GM19395 (cell line): ENCODE data around the gene LRFN4.
A peak's percentile ranks its signal among the peaks of the same experiment; 100 is the strongest.
"Not testable (repeated sequence)": the region's sequence is repeated elsewhere in the genome, so short reads cannot be mapped to it uniquely, and the experiment has no call there.

ENCODE experiments used
- ATAC-seq: cut with Tn5 transposase; IDR thresholded peaks from one replicate; pipeline ENCODE4 v1.9.1; 2021; ENCODE audit warnings: mild to moderate bottlenecking, moderate library complexity; ENCODE audit not compliant: unreplicated experiment

Gene LRFN4

DNA sequence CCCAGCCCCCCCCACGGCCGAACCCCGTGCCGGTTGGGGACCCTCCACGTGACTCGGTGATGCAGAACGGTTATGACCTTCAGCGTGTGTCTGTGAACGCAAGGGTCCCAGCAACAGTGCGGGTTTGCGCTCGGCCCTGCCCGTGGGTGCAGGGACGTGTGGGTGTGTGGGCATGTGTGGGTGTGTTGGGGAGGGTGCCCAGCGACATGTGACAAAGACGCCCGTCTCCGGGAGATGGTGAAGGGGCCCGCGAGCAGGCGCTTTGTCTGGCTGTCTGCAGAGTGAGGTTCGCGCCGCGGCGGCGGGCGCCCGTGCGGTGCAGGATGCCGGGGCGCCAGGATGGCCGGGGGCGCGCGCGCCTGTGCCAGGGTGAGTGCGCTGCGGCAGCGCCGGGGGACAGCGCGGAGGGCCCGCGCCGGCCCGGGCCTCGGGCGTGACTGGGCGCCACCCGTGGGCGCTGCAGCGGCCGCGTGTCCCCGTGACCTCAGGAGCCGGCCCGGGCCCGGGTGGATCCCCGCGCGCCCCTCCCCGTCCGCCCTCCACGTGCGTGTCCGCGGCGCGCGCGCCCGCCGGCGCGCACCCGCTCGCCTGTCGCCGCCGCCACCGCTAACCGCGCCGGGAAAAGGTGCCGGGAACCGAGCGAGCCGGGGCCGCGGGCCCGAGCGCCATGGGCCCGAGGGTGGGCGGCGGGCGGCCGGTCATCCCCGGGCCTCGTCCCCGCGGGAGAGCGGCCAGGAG lies at the start of gene LRFN4:
Gene LRFN4 (plus strand): TSS at position 569 of the 738 bp plus-strand sequence. CDS start 681 bp downstream, outside the sequence.
- ATAC-seq: peak; percentile 34

DNA sequence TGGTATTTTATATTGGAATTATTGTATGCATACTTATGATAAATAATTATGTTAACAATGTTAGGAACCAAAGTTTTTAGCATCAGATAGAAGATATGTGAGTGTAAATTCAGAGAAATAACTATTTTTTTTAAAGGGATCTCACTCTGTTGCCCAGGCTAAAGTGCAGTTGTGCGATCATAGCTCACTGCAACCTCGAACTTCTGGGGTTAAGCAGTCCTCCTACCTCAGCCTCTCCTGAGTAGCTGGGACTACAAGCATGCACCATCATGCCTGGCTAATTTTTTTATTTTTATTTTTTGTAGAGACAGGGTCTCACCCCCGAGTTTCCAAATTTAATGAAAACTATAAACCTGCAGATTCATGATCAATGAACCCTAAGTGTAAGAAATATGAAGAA lies 47.3 kb upstream of the LRFN4 start:
- no peak for ATAC-seq

DNA sequence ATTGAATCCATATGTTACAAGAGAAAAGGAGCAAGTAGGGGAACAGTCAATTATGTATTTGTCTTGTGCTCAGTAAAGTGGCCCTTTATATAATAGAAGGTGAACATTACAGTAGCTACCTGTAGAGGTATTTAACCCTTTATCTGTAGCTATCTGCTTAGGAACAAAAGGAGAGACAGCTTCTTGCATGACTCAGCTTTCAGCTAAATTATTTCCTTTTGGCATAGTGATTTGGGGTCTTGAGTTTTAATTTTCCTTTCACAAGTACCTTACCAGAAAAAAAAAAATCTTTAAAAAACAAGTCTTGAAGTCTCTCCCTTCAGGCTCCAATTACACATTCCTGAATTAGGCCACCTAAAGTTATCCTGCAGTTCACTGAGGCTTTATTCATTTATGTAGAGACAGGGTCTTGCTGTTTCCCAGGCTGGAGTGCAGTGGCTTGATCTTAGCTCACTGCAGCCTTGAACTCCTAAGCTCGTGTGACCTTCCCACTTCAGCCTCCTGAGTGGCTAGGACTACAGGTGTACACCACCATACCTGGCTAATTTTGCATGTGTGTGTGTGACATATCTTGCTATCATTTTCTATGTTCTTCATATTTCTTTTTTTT lies 46.2 kb upstream of the LRFN4 start:
- ATAC-seq: no peak

DNA sequence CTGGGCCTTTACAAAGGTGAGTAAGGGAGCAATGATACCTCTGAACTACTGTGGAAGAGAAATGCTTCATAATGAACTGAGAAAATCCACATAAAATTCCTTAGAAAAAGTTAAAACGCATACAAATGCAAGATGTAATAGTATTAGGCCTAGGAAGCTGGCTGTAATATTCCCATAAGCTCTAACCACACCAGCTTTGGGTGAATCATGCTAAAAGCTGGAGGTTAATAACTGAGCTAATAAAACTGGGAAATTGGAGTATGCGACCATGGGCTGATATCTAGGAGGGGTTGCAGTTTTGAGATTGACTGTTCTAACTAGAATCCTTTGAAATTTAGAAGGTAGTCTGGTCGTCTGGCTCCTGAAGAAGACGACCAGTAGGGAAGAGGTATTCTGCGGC lies 42.2 kb upstream of the LRFN4 start:
- no peak for ATAC-seq

DNA sequence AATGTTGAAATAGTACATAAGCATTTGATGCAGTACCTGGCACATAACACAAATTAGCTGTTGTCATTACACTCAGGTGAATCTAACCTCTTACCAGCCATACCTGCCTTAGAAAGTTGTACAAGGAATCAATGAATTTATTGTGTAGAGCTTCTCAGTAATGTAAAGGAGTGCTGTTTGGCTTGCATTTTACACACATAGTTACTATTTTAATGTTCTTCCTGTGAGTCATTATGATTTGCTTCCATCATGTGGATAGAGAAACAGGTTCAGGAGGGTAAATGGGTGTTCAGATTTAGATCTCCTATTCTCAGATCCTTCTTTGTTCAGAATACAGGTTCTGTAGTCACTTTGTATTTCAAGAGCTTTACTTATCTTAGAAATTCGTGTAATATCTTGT lies 41.2 kb upstream of the LRFN4 start:
- no peak for ATAC-seq

DNA sequence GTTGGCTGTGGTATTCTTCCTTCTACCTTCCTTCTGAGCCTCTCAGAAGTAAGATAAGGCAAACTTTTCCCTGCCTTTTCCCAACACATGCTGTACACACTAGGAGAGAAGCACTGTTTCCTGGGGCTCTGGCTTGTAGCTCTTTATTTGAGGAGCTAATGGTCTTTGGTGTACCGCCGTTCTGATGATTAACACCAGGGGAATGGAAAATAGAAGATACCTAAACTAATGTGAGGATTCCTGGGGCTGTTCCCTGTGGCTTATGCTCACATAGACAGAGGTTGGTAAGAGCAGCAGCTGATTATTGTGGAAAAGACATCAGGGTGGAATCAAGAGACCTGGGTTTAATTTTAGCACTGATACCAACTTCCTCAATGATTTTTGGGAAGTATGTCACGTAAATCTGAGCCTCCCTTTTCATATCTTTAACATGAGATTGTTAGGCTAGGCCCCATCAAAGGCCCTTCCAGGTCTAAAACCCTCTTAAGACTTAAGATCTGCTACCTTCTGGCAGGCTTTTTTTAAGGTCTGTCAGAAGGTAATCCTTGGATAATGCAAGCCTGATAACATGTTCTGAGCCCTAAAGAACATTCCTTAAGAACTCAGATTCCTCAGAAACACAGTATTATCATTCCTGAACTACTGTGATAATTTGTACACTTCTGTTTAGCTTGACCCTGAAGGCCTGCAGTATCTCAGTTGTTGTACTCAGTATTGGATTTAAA lies 38.5 kb upstream of the LRFN4 start:
- ATAC-seq: no peak

DNA sequence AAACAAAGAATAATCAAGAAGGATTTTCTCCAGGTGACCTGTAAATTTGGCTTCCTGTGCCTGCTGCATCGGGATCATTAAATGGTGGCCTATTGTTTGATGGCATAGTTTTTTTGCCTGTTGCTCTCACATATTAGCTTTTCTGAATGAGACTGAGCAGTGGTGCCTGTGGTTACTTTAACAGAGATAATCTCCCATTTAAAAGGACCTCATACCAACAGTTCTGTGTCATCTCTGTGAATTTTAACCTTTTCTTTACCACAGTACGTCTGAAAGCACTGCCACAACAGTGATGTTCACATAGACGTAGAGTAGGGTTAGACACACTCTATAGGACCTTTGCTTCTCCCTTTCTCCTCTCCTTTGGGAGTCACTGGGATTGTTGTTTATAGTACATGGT lies 36.5 kb upstream of the LRFN4 start:
- no peak for ATAC-seq

DNA sequence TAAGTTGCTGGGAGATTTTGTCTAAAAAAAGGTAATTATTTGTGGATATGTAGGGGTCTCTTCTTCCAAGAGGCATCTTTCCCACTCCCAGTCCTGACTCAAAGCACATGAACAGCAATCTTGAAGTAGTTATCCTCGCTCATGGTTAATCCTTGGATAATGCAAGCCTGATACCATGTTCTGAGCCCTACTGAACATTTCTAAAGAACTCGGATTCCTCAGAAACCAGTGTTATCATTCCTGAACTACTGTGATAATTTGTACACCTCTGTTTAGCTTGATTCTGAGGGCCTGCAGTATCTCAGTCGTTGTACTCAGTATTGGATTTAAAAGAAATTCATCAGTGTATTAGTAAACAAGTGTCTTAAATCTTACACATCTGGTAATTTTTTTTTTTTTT lies 36.0 kb upstream of the LRFN4 start:
- no peak for ATAC-seq

DNA sequence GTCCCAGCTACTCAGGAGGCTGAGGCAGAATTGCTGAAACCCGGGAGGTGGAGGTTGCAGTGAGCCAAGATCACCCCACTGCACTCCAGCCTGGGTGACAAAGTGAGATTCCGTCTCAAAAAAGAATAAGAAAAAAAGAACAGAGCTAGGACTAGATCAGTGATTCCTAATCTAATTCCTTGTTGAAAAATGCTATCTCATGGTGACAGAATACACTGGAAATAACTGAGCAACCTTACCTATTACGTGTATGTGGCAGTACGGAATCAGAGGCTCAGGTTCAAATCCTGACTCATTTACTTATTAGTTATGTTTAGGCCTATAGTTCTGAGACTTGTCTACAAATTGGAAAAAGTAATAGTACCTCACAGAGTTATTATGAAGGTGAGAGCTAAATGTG lies 33.2 kb upstream of the LRFN4 start:
- ATAC-seq: no peak

DNA sequence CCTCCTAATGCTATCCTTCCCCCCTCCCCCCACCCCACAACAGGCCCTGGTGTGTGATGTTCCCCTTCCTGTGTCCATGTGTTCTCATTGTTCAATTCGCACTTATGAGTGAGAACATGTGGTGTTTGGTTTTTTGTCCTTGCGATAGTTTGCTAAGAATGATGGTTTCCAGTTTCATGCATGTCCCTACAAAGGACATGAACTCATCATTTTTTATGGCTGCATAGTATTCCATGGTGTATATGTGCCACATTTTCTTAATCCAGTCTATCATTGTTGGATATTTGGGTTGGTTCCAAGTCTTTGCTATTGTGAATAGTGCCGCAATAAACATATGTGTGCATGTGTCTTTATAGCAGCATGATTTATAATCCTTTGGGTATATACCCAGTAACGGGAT lies 32.3 kb upstream of the LRFN4 start:
- ATAC-seq: not testable (repeated sequence)

DNA sequence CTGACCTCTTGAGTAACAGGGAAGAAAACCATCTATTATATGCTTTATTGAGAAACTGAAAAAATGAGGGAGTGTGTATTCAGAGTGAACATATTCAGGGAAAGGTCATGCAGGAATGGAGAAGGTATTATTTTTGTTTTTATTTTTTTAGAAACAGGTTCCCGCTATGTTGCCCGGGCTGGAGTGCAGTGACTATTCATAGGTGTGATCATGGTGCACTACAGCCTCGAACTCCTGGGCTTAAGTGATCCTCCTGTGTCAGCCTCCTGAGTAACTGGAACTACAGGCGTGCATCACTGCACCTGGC lies 22.4 kb upstream of the LRFN4 start:
- no peak for ATAC-seq

DNA sequence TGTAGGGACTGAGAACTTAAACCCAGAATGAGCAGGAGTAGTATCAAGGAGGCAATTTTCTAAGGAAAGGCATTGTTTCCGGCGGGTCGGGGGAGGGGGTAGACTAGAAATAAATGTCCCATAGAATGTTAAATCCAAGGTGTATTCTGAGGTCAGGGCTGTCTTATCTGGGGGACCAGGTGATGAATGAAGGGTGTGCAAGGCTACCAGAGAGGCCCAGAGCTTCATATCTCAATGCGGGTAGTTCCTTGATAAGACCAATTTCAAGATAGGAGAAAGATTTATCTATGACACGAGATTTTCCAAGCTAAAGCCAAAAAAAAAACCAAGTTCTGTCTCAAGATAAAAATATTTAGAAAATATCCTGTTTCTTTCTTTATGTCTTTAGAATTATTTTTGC lies 21.9 kb upstream of the LRFN4 start:
- ATAC-seq: no peak

DNA sequence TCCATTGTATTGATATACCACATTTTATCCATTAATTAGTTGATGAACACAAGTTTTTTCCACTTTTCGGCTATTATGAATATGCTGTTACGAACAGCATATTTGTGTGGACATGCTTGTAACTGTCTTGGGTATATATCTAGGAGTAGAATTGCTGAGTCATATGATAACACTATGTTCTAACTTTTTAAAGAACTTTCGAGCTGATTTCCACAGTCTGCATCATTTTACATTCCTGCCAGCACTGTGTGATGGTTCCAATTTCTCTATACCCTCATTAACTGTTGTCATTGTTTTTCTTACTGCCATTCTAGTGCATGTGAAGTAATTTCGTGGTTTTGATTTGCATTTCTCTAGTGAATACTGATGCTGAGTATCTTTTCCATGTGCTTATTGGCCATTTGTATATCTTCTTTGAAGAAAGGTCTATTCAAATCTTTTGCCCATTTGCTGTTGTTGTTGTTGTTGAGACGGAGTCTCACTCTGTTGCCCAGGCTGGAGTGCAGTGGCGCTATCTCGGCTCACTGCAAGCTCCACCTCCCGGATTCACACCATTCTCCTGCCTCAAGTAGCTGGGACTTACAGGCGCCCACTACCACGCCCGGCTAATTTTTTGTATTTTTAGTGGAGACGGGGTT lies 21.0 kb upstream of the LRFN4 start:
- ATAC-seq: no peak

DNA sequence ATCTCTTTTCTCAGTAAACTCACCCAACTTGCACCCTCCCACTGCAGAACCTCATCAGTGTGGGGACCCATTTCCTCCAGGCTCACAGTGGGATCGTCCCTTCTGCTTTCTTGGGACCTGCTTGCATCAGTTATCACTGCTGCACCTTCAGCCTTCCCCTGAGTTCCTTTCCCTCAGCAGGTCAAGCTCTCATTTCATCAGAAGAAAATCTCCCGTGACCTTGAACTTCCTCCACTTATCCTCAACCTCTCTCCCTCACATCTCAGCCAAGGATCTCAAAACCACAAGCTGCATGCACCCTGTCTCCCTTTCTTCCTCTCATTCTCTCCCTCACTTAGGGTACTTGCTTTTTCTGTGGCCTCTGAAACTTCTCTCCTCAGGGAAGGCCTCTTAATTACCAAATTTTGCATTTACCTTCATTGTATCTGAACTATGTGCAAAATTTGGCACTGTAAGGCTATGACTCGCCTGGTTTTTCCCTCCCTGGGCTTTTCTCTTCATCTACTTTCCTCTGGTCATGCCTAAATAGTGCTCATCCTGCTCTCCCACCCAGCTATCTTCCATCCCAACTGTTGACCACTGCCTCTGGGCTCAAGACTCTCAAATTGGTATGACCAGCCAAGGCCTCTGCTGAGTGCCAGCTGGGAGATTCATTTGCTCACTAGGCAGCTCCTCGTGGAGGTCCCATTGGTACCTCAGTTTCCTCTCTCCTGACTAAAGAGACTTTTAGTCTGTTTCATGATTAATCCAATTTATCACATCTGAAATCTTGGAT lies 16.4 kb upstream of the LRFN4 start:
- no peak for ATAC-seq

DNA sequence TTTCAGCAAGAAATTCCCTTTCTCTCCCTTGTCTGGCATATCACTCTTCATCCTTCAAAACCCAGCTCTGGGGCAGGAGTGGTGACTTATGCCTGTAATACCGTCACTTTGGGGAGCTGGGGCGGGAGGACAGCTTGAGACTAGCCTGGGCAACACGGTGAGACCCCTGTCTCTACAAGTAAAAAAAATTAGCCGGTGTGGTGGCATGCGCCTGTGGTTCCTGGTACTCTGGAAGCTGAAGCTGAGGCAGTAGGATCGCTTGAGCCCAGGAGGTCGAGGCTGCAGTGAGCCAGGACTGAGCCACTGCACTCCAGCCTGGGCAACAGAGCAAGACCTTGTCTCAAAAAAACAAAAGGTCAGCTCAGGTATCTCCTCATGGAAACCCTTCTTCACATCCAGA lies 15.0 kb upstream of the LRFN4 start:
- no peak for ATAC-seq

DNA sequence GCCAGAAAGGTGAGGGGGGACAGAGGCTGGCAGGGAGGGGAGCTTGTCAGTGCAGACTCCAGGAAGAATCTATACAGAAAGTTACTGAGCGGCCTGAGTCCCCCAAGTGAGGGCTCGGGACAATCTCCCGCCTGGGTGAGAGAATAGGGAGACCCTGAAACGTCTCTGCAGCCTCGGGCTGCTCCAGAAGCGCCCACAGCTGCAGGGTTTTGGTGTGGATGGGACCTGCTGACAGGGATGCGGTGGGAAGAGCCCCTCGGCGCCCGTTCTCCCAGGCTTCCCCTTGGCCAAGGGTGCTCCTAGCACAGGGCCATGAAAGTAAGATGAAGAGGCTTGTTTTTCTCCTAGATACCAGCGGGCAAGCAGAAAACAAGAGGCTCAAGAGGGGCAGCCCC lies 14.4 kb upstream of the LRFN4 start:
- peak; percentile 6 for ATAC-seq

DNA sequence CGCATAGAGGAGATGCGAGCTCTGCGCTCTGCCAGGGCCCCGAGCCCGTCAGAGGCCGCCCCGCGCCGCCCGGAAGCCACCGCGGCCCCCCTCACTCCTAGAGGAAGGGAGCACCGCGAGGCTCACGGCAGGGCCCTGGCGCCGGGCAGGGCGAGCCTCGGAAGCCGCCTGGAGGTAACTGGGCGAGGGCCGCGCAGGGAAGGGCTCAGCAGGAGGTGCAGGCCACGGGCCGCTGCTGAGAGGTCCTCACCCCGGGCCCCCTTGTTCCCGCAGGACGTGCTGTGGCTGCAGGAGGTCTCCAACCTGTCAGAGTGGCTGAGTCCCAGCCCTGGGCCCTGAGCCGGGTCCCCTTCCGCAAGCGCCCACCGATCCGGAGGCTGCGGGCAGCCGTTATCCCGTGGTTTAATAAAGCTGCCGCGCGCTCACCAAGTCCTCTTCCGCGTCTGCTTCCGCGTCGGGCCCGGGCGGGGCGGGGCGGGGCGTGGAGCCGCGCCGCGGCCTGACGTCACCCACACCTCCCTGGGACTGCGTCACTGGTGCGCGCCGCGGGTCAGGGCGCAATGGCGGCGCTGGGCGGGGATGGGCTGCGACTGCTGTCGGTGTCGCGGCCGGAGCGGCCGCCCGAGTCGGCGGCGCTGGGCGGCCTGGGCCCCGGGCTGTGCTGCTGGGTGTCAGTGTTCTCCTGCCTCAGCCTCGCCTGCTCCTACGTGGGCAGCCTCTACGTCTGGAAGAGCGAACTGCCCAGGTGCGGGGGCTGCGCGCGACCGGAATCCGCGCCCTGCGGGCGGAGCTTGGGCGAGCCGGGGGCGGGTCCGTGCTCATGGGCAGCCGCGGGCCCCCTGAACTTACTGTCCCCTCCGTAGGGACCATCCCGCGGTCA lies 13.7 kb upstream of the LRFN4 start, which contains the start of gene RCE1:
Gene RCE1 (plus strand): TSS at position 546 of the 880 bp plus-strand sequence. CDS start 15 bp downstream, at position 561.
- ATAC-seq: peak; percentile 80

DNA sequence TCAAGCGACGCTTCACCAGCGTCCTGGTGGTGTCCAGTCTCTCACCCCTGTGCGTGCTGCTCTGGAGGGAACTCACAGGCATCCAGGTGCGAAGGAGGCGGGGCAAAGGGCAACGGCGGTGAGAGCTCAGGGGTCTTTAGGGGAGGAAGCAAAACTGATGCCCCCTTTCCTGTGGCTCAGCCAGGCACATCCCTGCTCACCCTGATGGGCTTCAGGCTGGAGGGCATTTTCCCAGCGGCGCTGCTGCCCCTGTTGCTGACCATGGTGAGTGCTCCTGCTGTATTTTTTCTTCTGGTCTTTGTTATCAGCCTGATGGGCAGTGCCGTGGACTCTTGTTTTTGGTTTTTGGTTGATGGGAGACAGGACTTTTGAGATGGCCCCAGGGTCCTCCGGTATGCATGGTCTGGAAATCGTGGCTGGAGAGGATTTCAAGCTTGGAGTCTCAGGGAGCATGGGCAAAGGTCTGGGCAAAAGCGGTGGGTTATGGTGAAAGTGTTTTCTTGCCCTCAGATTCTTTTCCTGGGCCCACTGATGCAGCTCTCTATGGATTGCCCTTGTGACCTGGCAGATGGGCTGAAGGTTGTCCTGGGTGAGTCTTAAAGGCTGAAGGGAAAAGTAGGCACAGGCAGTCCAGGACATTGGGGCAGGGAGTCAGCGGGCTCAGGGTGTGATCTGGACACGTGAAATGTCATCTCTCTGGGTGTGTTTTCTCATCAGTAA lies 12.9 kb upstream of the LRFN4 start:
- ATAC-seq: peak; percentile 22

DNA sequence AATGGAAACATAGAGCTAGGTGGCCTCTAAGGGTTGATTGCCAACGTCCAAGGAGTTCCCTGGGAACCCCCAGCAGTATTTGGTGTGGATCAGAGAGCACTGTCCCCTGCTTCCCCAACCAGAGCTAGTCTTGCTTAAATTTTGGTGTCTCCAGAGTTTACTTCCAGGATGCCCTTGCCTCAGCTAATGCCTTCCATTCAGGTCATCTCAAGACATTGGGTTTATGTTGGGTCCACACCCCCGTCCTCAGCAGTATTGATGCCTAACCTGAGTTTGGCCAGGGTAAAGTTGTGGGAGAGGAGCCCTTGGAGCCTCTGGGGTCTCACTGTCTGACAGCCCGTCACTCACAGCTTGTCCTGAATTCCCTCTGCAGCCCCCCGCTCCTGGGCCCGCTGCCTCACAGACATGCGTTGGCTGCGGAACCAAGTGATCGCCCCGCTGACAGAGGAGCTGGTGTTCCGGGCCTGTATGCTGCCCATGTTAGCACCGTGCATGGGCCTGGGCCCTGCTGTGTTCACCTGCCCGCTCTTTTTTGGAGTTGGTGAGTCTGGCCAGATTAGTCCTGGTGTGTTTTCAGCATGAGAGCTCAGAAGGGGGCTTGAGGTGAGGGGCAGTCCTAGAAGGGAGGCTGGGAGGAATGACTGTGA lies 12.2 kb upstream of the LRFN4 start:
- ATAC-seq: no peak
